ENCODE data around the gene GPR82.
"Not testable (repeated sequence)": the region's sequence is repeated elsewhere in the genome, so short reads cannot be mapped to it uniquely, and the experiment has no call there.

Gene GPR82

DNA sequence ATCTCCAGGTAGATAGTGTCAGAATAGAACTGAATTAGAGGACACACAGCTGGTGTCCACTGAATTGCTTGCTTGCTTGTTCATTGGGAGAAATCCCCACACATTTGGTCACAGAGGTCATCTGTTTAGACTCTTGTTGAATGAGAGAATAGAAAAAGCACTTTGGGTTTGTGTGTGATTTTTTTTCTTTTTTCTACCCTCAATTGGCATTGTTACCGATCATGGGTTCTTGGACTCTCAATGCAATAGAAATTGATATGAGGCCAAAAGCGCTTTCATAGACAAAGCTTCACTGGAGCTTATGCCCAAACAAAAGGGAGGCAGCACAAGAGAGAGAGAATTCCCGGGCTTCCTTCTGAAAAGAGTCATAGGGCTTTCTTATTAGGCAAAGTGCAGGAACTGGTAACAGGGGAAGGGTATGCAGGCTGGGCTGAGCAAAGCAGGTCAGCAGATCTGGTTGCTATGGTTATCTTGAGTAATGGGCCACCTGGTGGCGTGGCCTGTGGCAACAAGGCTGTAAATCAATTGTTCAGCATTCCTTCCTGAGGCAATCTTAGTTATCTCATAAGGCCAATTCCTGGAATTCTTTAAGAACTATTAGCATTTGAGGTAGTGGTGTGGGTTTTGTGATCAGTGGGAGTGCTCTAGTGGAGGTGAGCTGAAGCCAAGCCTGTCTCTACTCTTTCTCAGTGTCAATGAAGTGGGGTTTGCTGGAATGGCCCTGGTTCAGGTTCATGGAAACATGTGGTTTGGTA, 5.3 kb upstream of the GPR82 start:
- no peak overlapping the region for H3K4me3 ChIP-seq (ENCODE audit: low read length in 2 of 2)
- no peak overlapping the region for H3K14ac ChIP-seq (ENCODE audit: low read length)
- peak; percentile 23 for DNase-seq (ENCODE audit: low spot score)
- H3K9me3 ChIP-seq (replicated peaks in 1 of 2; ENCODE audit: control insufficient read depth in 2 of 2, insufficient read depth in 1 of 2, low read depth in 1 of 2, low read length in 2 of 2), result peaks cover 2 to 15% of the 10 kb centered on the region in 2 donors
- no peak overlapping the region for H3K23ac ChIP-seq (ENCODE audit: low read depth, low read length, poor library complexity)
- no peak overlapping the region for H4K91ac ChIP-seq (ENCODE audit: low read depth, low read length, poor library complexity)
- H3K27me3 ChIP-seq (ENCODE audit: control insufficient read depth in 3 of 3, insufficient read depth in 3 of 3, low read depth in 1 of 3, low read length in 3 of 3), result no peaks in the 10 kb centered on the region
- no peak overlapping the region for H2BK120ac ChIP-seq (ENCODE audit: low read depth, low read length)
- no peak overlapping the region for H3K4ac ChIP-seq (ENCODE audit: low read length)
- H3K4me1 ChIP-seq (ENCODE audit: control insufficient read depth in 2 of 2, insufficient read depth in 1 of 2, low read depth in 1 of 2, low read length in 2 of 2), result peaks cover 3 to 8% of the 10 kb centered on the region in 2 donors
- WGBS, 2 donors (ENCODE audit: extremely low coverage in 2 of 2, insufficient read length in 2 of 2, insufficient replicate concordance in 1 of 2), result no CpG with 5 or more reads among the region's 4 CpGs
- H3K36me3 ChIP-seq (replicated peaks in 1 of 2; ENCODE audit: control insufficient read depth in 2 of 2, insufficient read depth in 2 of 2, low read length in 2 of 2), result no peaks in the 10 kb centered on the region
- H2BK15ac ChIP-seq (ENCODE audit: low read length), result no peak overlapping the region
- H3K9ac ChIP-seq (ENCODE audit: low read depth, low read length, poor library complexity), result no peak overlapping the region
- H2BK12ac ChIP-seq (ENCODE audit: low read length), result no peak overlapping the region
- H3K27ac ChIP-seq (replicated peaks; ENCODE audit: low read length), result peak overlapping the region; percentile 77
- no peak overlapping the region for H3K18ac ChIP-seq (ENCODE audit: low read length)
- H4K8ac ChIP-seq (ENCODE audit: low read depth, low read length), result no peak overlapping the region
- no peak overlapping the region for H2AFZ ChIP-seq (ENCODE audit: low read length)
- no peak overlapping the region for H2AK5ac ChIP-seq (ENCODE audit: low read depth, low read length)
- H3K79me1 ChIP-seq (ENCODE audit: low read depth, low read length), result no peaks in the 10 kb centered on the region
- peak overlapping the region; percentile 11 for H3K4me2 ChIP-seq (ENCODE audit: insufficient read depth, low read length, poor library complexity, severe bottlenecking)
- H2BK5ac ChIP-seq (ENCODE audit: low read length), result no peak overlapping the region

GRCh38 chrX:41719610-41720009, 4.4 kb upstream of the GPR82 start:
- not testable (repeated sequence) for H2AFZ ChIP-seq (ENCODE audit: low read length); H4K91ac ChIP-seq (ENCODE audit: low read depth, low read length, poor library complexity); H2BK12ac ChIP-seq (ENCODE audit: low read length); H3K4me1 ChIP-seq (ENCODE audit: control insufficient read depth in 2 of 2, insufficient read depth in 1 of 2, low read depth in 1 of 2, low read length in 2 of 2); H2BK15ac ChIP-seq (ENCODE audit: low read length); H3K4me3 ChIP-seq (ENCODE audit: low read length in 2 of 2); H3K36me3 ChIP-seq (replicated peaks in 1 of 2; ENCODE audit: control insufficient read depth in 2 of 2, insufficient read depth in 2 of 2, low read length in 2 of 2); H3K18ac ChIP-seq (ENCODE audit: low read length); DNase-seq (ENCODE audit: low spot score); H3K4ac ChIP-seq (ENCODE audit: low read length); H2BK5ac ChIP-seq (ENCODE audit: low read length); H3K14ac ChIP-seq (ENCODE audit: low read length); H3K4me2 ChIP-seq (ENCODE audit: insufficient read depth, low read length, poor library complexity, severe bottlenecking); H3K27me3 ChIP-seq (ENCODE audit: control insufficient read depth in 3 of 3, insufficient read depth in 3 of 3, low read depth in 1 of 3, low read length in 3 of 3); H3K9ac ChIP-seq (ENCODE audit: low read depth, low read length, poor library complexity); H3K23ac ChIP-seq (ENCODE audit: low read depth, low read length, poor library complexity); H4K8ac ChIP-seq (ENCODE audit: low read depth, low read length); H3K79me1 ChIP-seq (ENCODE audit: low read depth, low read length); H2BK120ac ChIP-seq (ENCODE audit: low read depth, low read length); H2AK5ac ChIP-seq (ENCODE audit: low read depth, low read length); H3K27ac ChIP-seq (replicated peaks; ENCODE audit: low read length)
- peaks cover 2 to 15% of the 10 kb centered on the region in 2 donors for H3K9me3 ChIP-seq (replicated peaks in 1 of 2; ENCODE audit: control insufficient read depth in 2 of 2, insufficient read depth in 1 of 2, low read depth in 1 of 2, low read length in 2 of 2)
- WGBS, 2 donors (ENCODE audit: extremely low coverage in 2 of 2, insufficient read length in 2 of 2, insufficient replicate concordance in 1 of 2), result no CpG with 5 or more reads among the region's 6 CpGs

DNA sequence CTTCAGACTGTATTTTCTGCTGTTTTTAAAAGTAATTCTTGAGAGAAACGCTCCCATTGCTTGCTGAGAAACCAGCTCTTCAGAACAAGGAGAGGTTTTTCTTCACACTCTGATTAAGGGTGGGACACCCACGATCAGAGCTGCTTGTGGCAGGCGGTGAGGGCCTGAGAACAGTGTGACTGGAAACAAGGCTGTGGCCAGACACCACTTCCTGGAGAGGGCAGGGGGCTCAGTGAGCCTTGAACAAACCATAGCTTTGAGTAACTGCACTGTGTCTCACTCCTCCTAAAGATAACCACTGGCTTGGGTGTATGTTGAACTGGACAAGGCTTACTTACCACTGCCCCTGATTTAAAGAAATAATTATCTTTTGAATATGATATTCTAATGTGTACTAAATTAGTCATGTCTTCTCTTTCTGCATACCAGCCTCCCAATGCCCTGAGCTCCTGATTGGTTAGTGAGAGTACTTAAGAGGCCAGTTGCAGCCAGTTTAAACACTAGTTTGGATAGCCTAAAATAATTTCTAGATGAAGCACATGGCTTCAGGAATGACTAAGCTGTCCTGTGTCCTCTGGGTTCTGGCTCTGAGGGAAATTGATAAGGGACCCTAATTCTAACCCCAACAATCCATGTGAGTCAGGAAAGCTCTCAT, 3.7 kb upstream of the GPR82 start:
- Histone ChIP-seq H4K91ac (ENCODE audit: low read depth, low read length, poor library complexity) (no peak overlapping the region), H3K9ac (ENCODE audit: low read depth, low read length, poor library complexity) (no peak overlapping the region), H2BK5ac (ENCODE audit: low read length) (no peak overlapping the region), H3K79me1 (ENCODE audit: low read depth, low read length) (no peaks in the 10 kb centered on the region), H2AK5ac (ENCODE audit: low read depth, low read length) (no peak overlapping the region), H3K14ac (ENCODE audit: low read length) (no peak overlapping the region), H3K36me3 (replicated peaks in 1 of 2; ENCODE audit: control insufficient read depth in 2 of 2, insufficient read depth in 2 of 2, low read length in 2 of 2) (no peaks in the 10 kb centered on the region), H2BK15ac (ENCODE audit: low read length) (no peak overlapping the region), H3K4me1 (ENCODE audit: control insufficient read depth in 2 of 2, insufficient read depth in 1 of 2, low read depth in 1 of 2, low read length in 2 of 2) (peaks cover 3 to 8% of the 10 kb centered on the region in 2 donors), H3K23ac (ENCODE audit: low read depth, low read length, poor library complexity) (no peak overlapping the region), H3K18ac (ENCODE audit: low read length) (no peak overlapping the region), H3K27ac (replicated peaks; ENCODE audit: low read length) (no peak overlapping the region), H2BK120ac (ENCODE audit: low read depth, low read length) (no peak overlapping the region), H2BK12ac (ENCODE audit: low read length) (no peak overlapping the region), H3K27me3 (ENCODE audit: control insufficient read depth in 3 of 3, insufficient read depth in 3 of 3, low read depth in 1 of 3, low read length in 3 of 3) (no peaks in the 10 kb centered on the region), H3K4me3 (ENCODE audit: low read length in 2 of 2) (no peak overlapping the region), H3K4me2 (ENCODE audit: insufficient read depth, low read length, poor library complexity, severe bottlenecking) (no peak overlapping the region), H4K8ac (ENCODE audit: low read depth, low read length) (no peak overlapping the region), H2AFZ (ENCODE audit: low read length) (no peak overlapping the region), H3K9me3 (replicated peaks in 1 of 2; ENCODE audit: control insufficient read depth in 2 of 2, insufficient read depth in 1 of 2, low read depth in 1 of 2, low read length in 2 of 2) (peaks cover 2 to 15% of the 10 kb centered on the region in 2 donors), H3K4ac (ENCODE audit: low read length) (no peak overlapping the region)
- DNase-seq (ENCODE audit: low spot score), result no peak
- no CpG with 5 or more reads among the region's 3 CpGs for WGBS, 2 donors (ENCODE audit: extremely low coverage in 2 of 2, insufficient read length in 2 of 2, insufficient replicate concordance in 1 of 2)

- Histone ChIP-seq H3K4ac (ENCODE audit: low read length) (no peak overlapping the region), H2BK120ac (ENCODE audit: low read depth, low read length) (no peak overlapping the region), H4K8ac (ENCODE audit: low read depth, low read length) (no peak overlapping the region), H3K27ac (replicated peaks; ENCODE audit: low read length) (no peak overlapping the region), H3K79me1 (ENCODE audit: low read depth, low read length) (no peaks in the 10 kb centered on the region), H2AK5ac (ENCODE audit: low read depth, low read length) (no peak overlapping the region), H3K36me3 (replicated peaks in 1 of 2; ENCODE audit: control insufficient read depth in 2 of 2, insufficient read depth in 2 of 2, low read length in 2 of 2) (no peaks in the 10 kb centered on the region), H2BK5ac (ENCODE audit: low read length) (no peak overlapping the region), H3K4me1 (ENCODE audit: control insufficient read depth in 2 of 2, insufficient read depth in 1 of 2, low read depth in 1 of 2, low read length in 2 of 2) (peaks cover 3 to 8% of the 10 kb centered on the region in 2 donors), H3K9ac (ENCODE audit: low read depth, low read length, poor library complexity) (no peak overlapping the region), H3K27me3 (ENCODE audit: control insufficient read depth in 3 of 3, insufficient read depth in 3 of 3, low read depth in 1 of 3, low read length in 3 of 3) (no peaks in the 10 kb centered on the region), H4K91ac (ENCODE audit: low read depth, low read length, poor library complexity) (no peak overlapping the region), H2BK12ac (ENCODE audit: low read length) (no peak overlapping the region), H3K23ac (ENCODE audit: low read depth, low read length, poor library complexity) (no peak overlapping the region), H2BK15ac (ENCODE audit: low read length) (no peak overlapping the region), H3K18ac (ENCODE audit: low read length) (no peak overlapping the region), H2AFZ (ENCODE audit: low read length) (no peak overlapping the region), H3K9me3 (replicated peaks in 1 of 2; ENCODE audit: control insufficient read depth in 2 of 2, insufficient read depth in 1 of 2, low read depth in 1 of 2, low read length in 2 of 2) (peaks cover 2 to 14% of the 10 kb centered on the region in 2 donors), H3K4me2 (ENCODE audit: insufficient read depth, low read length, poor library complexity, severe bottlenecking) (no peak overlapping the region), H3K4me3 (ENCODE audit: low read length in 2 of 2) (no peak overlapping the region), H3K14ac (ENCODE audit: low read length) (no peak overlapping the region)
- WGBS, 2 donors (ENCODE audit: extremely low coverage in 2 of 2, insufficient read length in 2 of 2, insufficient replicate concordance in 1 of 2), result no CpG with 5 or more reads among the region's 1 CpG
- no peak for DNase-seq (ENCODE audit: low spot score)
Measured at GRCh38 chrX:41721590-41721989, 2.4 kb upstream of the GPR82 start.

Data from neuronal stem cell (in vitro differentiated cells).